A549 (cell line): Measurements from ENCODE around the gene SLC35B3.

ENCODE experiments used
- CTCF ChIP-seq: fragments of >200 bp; sonication (Bioruptor Twin); formaldehyde crosslinking; IDR thresholded peaks from 3 replicates; pipeline ENCODE4 v1.5.1; 2016
- MYC ChIP-seq: IDR thresholded peaks from 2 replicates; pipeline ENCODE4 v1.6.1; 2012; ENCODE audit warnings: mild to moderate bottlenecking, inconsistent platforms, low read length, improper control_type of control experiment, borderline replicate concordance
- NR3C1 ChIP-seq: fragments of >200 bp; sonication (Bioruptor Twin); formaldehyde crosslinking; IDR thresholded peaks from 3 replicates; pipeline ENCODE4 v1.6.1; 2017
- REST ChIP-seq: fragments of 200-600 bp; sonication (generic); IDR thresholded peaks from 2 replicates; pipeline ENCODE4 v1.6.1; 2016; ENCODE audit warnings: antibody characterized with exemption, mild to moderate bottlenecking, moderate library complexity
- SMC3 ChIP-seq: fragments of >200 bp; sonication (Bioruptor Twin); formaldehyde crosslinking; IDR thresholded peaks from 3 replicates; pipeline ENCODE4 v1.6.1; 2018; ENCODE audit warnings: inconsistent platforms

GRCh38 chr6:8468552-8469356 is 33.4 kb upstream of the SLC35B3 start:
- TF ChIP-seq SMC3 (no peak), MYC (no peak), CTCF (no peak), NR3C1 (no peak), REST (no peak)
